GM20000 (cell line): ENCODE measurements around the gene TOX4.

Experiments used
- DNase-seq: peaks from one replicate; pipeline ENCODE4 v3.0.0; 2012; ENCODE audit warnings: low spot score
- TF ChIP-seq, protein P1 (sequence below): IDR thresholded peaks from 2 replicates; pipeline ENCODE4 v1.5.1; 2012; ENCODE audit warnings: mild to moderate bottlenecking, control low read depth; ENCODE audit errors: extremely low read depth, missing control alignments

The TOX4 gene

DNA sequence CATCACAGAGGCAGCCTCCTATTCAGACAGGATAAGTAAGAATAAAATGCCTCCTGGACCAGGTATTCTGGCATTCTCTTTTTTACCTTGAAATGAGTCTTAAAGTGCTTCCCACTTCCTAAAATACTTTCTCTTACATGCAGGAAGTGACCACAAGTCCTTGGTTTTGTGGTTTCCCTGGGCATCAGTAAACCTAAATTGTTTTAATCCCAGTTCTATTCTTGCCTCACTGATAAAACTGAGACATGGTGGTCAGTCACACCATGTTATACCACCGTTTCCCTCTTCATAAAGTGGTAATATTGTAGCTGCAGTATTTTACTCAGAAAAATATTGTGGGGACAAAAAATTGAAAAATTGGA lies 50.3 kb downstream of the TOX4 start:
- DNase-seq = no peak

DNA sequence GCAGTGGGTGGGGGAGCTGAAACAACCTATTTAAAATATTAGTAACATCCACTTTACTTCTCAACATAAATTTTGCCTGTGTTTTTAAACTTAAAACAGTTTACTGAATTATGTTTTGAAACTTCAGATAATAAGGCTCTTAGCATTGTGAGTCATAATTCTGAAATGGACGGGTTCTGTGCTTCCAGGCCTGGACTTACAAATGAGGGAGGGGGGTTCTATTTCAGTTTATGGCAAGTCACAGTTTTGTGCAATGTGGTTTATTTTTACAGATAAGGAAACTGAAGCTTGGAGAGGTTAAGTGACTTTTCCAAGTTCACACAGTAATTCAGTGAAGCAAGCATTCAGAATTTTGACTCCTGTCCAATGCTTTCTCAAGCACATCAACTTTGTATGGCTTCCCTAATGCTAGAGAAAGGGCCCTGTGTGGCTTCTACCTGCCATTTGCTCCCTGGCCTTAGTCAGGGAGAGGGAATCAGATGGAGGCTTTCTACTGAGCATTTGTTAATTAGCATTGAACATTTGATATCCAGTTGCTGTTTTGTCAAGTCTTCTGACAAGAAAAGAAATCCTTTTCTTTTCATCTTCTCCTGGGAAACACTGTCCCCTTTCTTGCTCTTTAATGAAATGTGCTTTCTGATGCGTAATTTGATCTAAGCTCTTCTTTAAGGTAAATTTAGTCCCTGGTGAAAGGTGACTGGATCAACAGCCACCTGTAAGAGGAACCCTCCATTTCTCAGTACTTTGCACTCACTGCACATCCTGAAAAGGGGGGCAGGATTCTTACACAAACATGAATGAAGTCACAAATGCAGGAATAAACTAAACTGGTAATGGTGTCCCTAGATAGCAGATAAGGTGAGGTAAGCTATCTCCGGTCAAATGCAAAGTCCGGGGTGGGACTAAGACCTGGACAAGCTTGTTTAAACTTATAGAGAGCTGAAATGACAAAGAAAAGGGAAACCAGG lies 51.7 kb downstream of the TOX4 start:
- TF ChIP-seq, protein P1, sequence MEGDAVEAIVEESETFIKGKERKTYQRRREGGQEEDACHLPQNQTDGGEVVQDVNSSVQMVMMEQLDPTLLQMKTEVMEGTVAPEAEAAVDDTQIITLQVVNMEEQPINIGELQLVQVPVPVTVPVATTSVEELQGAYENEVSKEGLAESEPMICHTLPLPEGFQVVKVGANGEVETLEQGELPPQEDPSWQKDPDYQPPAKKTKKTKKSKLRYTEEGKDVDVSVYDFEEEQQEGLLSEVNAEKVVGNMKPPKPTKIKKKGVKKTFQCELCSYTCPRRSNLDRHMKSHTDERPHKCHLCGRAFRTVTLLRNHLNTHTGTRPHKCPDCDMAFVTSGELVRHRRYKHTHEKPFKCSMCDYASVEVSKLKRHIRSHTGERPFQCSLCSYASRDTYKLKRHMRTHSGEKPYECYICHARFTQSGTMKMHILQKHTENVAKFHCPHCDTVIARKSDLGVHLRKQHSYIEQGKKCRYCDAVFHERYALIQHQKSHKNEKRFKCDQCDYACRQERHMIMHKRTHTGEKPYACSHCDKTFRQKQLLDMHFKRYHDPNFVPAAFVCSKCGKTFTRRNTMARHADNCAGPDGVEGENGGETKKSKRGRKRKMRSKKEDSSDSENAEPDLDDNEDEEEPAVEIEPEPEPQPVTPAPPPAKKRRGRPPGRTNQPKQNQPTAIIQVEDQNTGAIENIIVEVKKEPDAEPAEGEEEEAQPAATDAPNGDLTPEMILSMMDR = no peak
- DNase-seq = no peak

More for the DNA sequence above, 50.3 kb downstream of the TOX4 start:
- TF ChIP-seq, protein P1 = no peak

DNA sequence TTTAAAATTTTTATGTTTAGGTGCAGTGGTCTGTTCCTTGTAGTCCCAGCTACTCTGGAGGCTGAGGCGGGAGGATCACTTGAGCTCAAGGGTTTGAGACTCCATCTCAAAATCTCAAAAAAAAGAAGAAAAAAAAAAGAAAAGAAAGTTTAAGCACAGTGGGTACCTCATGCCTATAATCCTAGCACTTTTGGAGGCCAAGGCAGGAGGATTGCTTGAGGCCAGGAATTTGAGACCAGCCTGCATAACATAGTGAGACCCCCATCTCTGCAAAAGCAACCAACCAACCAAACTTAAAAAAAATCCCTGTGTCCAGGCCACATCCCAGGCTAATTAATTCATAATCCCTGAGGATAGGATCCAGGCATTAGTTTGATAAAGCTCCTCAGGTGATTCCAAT lies 52.5 kb downstream of the TOX4 start:
- TF ChIP-seq, protein P1 = no peak
- DNase-seq = no peak

DNA sequence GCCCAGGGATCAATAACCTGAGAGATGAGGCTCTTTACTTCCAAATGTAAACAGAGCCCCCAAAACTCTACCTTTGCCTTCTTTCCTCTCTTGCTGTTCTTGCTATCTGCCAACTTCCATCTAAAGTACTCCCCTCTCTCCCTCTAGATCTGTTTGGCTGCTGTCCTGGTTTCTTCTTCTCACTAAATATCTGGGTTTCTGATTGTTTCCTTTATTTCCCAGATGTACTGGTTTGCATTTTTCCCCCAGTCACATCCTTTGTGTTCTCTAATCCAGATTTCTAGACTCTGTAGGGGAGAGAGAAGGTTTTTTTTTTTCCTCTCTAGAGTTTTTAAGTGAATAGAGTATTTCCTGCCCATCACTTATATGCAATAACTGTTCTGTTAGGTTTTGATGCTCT lies 56.3 kb downstream of the TOX4 start:
- TF ChIP-seq, protein P1 = no peak
- no peak for DNase-seq

DNA sequence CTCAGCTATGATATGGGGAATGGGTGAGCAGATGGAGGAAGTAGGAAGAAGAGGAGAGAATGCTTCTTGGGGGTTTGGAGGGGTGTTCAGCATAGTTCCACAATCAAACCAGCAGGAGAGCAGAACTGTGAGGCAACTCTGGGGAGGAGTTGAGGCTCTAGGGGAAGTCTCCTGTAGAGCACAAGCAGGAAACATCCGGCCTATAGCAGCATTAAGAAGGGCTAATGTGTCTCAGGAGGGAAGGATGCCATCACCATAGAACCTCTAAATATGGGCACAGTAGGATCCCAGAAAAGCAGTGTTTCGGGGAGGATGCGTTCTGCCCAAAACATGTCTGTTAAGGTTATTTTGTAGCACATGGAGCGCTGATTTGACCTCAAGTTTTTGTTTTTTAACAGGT lies 57.6 kb downstream of the TOX4 start:
- TF ChIP-seq, protein P1 = no peak
- DNase-seq = no peak

DNA sequence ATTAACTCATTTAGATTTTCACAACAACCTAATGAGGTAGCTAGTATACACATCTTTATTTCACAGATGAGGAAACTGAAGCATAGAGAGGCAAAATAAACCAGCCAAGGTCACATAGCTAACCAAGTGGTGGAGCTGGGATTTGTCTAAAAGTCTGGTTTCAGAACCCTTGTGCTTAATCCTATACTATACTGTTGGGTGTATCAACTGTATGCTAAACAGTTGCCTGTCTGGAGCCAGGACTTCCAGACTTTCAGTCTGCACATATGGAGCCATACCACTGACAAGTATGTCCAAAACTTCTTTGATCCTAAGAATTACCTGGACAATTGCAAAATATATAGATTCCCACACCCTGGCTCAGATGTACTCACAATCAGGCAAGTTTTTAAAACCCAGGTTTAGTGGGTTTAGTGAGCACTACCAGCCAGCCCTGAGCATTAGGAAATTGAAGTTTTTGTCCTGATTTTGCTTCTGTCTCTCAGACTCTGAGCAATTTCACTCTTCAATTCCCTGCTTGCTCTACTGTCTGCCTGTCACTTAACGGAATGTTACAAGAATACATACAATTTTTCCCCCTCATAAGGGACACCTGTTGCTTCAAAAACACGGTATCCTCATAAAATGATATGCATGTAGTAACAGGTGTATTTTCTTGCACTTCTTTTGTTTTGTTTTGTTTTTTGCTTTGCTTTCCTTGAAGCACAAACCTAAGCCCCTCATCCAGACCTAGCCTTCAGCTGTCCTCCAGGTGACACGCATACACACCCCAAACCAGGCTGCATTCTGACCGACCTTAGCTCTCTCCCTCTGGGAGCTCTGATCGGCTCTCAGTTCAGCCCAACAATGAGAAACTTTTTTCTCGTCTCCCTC lies 58.8 kb downstream of the TOX4 start:
- TF ChIP-seq, protein P1 = no peak
- DNase-seq = no peak
